Measurements from ENCODE around the gene TMF1.

Gene TMF1

GRCh38 chr3:69012800-69013252, 39.3 kb downstream of the TMF1 start:
- Histone ChIP-seq H3K9ac (ENCODE audit: low read depth, low read length) (peak overlapping the region; percentile 86), H3K9me3 (ENCODE audit: control insufficient read depth, insufficient read depth, low read length) (no peaks in the 10 kb centered on the region), H3K36me3 (ENCODE audit: insufficient read depth, low read length) (0 out of 2 replicates have a peak, but pooled peaks cover 3% of the 10 kb centered on the region), H3K4me1 (ENCODE audit: insufficient read depth, low read length) (peaks cover 41% of the 10 kb centered on the region)

- H3K4me1 ChIP-seq (ENCODE audit: insufficient read depth, low read length), result peaks cover 42% of the 10 kb centered on the region
- H3K9me3 ChIP-seq (ENCODE audit: control insufficient read depth, insufficient read depth, low read length), result no peaks in the 10 kb centered on the region
- H3K9ac ChIP-seq (ENCODE audit: low read depth, low read length), result peak overlapping the region; percentile 86
- H3K36me3 ChIP-seq (ENCODE audit: insufficient read depth, low read length), result 0 out of 2 replicates have a peak, but pooled peaks cover 3% of the 10 kb centered on the region
Observed at GRCh38 chr3:69012100-69012799, 39.9 kb downstream of the TMF1 start.

- H3K36me3 ChIP-seq (ENCODE audit: insufficient read depth, low read length), result peaks cover 9% of the 10 kb centered on the region; the same call in 1 of the 2 replicates
- peaks cover 42% of the 10 kb centered on the region for H3K4me1 ChIP-seq (ENCODE audit: insufficient read depth, low read length)
- H3K9ac ChIP-seq (ENCODE audit: low read depth, low read length), result no peak overlapping the region
- no peaks in the 10 kb centered on the region for H3K9me3 ChIP-seq (ENCODE audit: control insufficient read depth, insufficient read depth, low read length)
Observed at GRCh38 chr3:69011096-69011730, 40.9 kb downstream of the TMF1 start.

GRCh38 chr3:69009559-69010410, 42.3 kb downstream of the TMF1 start:
- H3K9ac ChIP-seq (ENCODE audit: low read depth, low read length), result no peak overlapping the region; the same call in 1 of the 2 replicates
- H3K9me3 ChIP-seq (ENCODE audit: control insufficient read depth, insufficient read depth, low read length), result no peaks in the 10 kb centered on the region
- H3K36me3 ChIP-seq (ENCODE audit: insufficient read depth, low read length), result peaks cover 16% of the 10 kb centered on the region; the same call in 1 of the 2 replicates
- H3K4me1 ChIP-seq (ENCODE audit: insufficient read depth, low read length), result peaks cover 42% of the 10 kb centered on the region

GRCh38 chr3:69008980-69009379, 43.2 kb downstream of the TMF1 start:
- Histone ChIP-seq H3K36me3 (ENCODE audit: insufficient read depth, low read length) (peaks cover 16% of the 10 kb centered on the region), H3K9me3 (ENCODE audit: control insufficient read depth, insufficient read depth, low read length) (no peaks in the 10 kb centered on the region), H3K4me1 (ENCODE audit: insufficient read depth, low read length) (peaks cover 42% of the 10 kb centered on the region), H3K9ac (ENCODE audit: low read depth, low read length) (no peak overlapping the region)

GRCh38 chr3:69005791-69006482, 46.2 kb downstream of the TMF1 start:
- H3K4me1 ChIP-seq (ENCODE audit: insufficient read depth, low read length), result peaks cover 29% of the 10 kb centered on the region
- H3K36me3 ChIP-seq (ENCODE audit: insufficient read depth, low read length), result peaks cover 25% of the 10 kb centered on the region

GRCh38 chr3:69005071-69005790, 46.9 kb downstream of the TMF1 start:
- no peak overlapping the region for H3K9ac ChIP-seq (ENCODE audit: low read depth, low read length)
- peaks cover 25% of the 10 kb centered on the region for H3K36me3 ChIP-seq (ENCODE audit: insufficient read depth, low read length)
- H3K9me3 ChIP-seq (ENCODE audit: control insufficient read depth, insufficient read depth, low read length), result no peaks in the 10 kb centered on the region
- H3K4me1 ChIP-seq (ENCODE audit: insufficient read depth, low read length), result peaks cover 22% of the 10 kb centered on the region

More at GRCh38 chr3:69005791-69006482, 46.2 kb downstream of the TMF1 start:
- H3K9ac ChIP-seq (ENCODE audit: low read depth, low read length), result no peak overlapping the region
- H3K9me3 ChIP-seq (ENCODE audit: control insufficient read depth, insufficient read depth, low read length), result no peaks in the 10 kb centered on the region

- Histone ChIP-seq H3K9ac (ENCODE audit: low read depth, low read length) (no peak overlapping the region), H3K4me1 (ENCODE audit: insufficient read depth, low read length) (peaks cover 14% of the 10 kb centered on the region), H3K9me3 (ENCODE audit: control insufficient read depth, insufficient read depth, low read length) (no peaks in the 10 kb centered on the region), H3K36me3 (ENCODE audit: insufficient read depth, low read length) (peaks cover 25% of the 10 kb centered on the region)
Observed at GRCh38 chr3:69004138-69004537, 48.0 kb downstream of the TMF1 start.

GRCh38 chr3:68999605-69000004, 52.5 kb downstream of the TMF1 start:
- Histone ChIP-seq H3K9ac (ENCODE audit: low read depth, low read length) (no peak overlapping the region), H3K4me1 (ENCODE audit: insufficient read depth, low read length) (no peaks in the 10 kb centered on the region), H3K9me3 (ENCODE audit: control insufficient read depth, insufficient read depth, low read length) (no peaks in the 10 kb centered on the region), H3K36me3 (ENCODE audit: insufficient read depth, low read length) (peaks cover 17% of the 10 kb centered on the region)

- H3K36me3 ChIP-seq (ENCODE audit: insufficient read depth, low read length), result peaks cover 19% of the 10 kb centered on the region
- no peak overlapping the region for H3K9ac ChIP-seq (ENCODE audit: low read depth, low read length)
- no peaks in the 10 kb centered on the region for H3K4me1 ChIP-seq (ENCODE audit: insufficient read depth, low read length)
- no peaks in the 10 kb centered on the region; the same call in 1 of the 2 replicates for H3K9me3 ChIP-seq (ENCODE audit: control insufficient read depth, insufficient read depth, low read length)
Observed at GRCh38 chr3:68999158-68999557, 53.0 kb downstream of the TMF1 start.

GRCh38 chr3:68997887-68998286, 54.2 kb downstream of the TMF1 start:
- H3K9ac ChIP-seq (ENCODE audit: low read depth, low read length), result no peak overlapping the region
- H3K4me1 ChIP-seq (ENCODE audit: insufficient read depth, low read length), result no peaks in the 10 kb centered on the region
- peaks cover 14% of the 10 kb centered on the region for H3K36me3 ChIP-seq (ENCODE audit: insufficient read depth, low read length)
- H3K9me3 ChIP-seq (ENCODE audit: control insufficient read depth, insufficient read depth, low read length), result no peaks in the 10 kb centered on the region; the same call in 1 of the 2 replicates

- peaks cover 12% of the 10 kb centered on the region for H3K36me3 ChIP-seq (ENCODE audit: insufficient read depth, low read length)
- no peaks in the 10 kb centered on the region; the same call in 1 of the 2 replicates for H3K9me3 ChIP-seq (ENCODE audit: control insufficient read depth, insufficient read depth, low read length)
- H3K4me1 ChIP-seq (ENCODE audit: insufficient read depth, low read length), result no peaks in the 10 kb centered on the region
- no peak overlapping the region for H3K9ac ChIP-seq (ENCODE audit: low read depth, low read length)
Observed at GRCh38 chr3:68996356-68996995, 55.7 kb downstream of the TMF1 start.

- Histone ChIP-seq H3K9me3 (ENCODE audit: control insufficient read depth, insufficient read depth, low read length) (no peaks in the 10 kb centered on the region), H3K36me3 (ENCODE audit: insufficient read depth, low read length) (peaks cover 28% of the 10 kb centered on the region), H3K4me1 (ENCODE audit: insufficient read depth, low read length) (no peaks in the 10 kb centered on the region), H3K9ac (ENCODE audit: low read depth, low read length) (no peak overlapping the region)
Observed at GRCh38 chr3:68988740-68989139, 63.4 kb downstream of the TMF1 start.

Measured in ES-I3 (cell line).